A673 (cell line): Measurements from ENCODE around the gene BCAS4. TPM values are rescaled to one million over a fixed set of nuclear protein-coding genes. Genes with fewer than 3 reads are reported as not detected.
A peak's percentile ranks its signal among the peaks of the same experiment; 100 is the strongest.
"Not testable (repeated sequence)": the region's sequence is repeated elsewhere in the genome, so short reads cannot be mapped to it uniquely, and the experiment has no call there.

Experiments
- BruUV-seq: library from RNA; stranded (reverse); fragments of 400-500 nt; replicated peaks from 2 replicates; lab custom pipeline; 2021; lab: Mats Ljungman, UMichigan
- CTCF ChIA-PET: fragments of 300-600 bp; sonication (Branson Sonifier 250); formaldehyde crosslinking; loops from one replicate; lab custom pipeline; 2022; ENCODE audit warnings: antibody characterized with exemption; lab: Charles Lee
- POLR2A ChIA-PET: fragments of 300-600 bp; sonication (Branson Sonifier 250); formaldehyde crosslinking; loops from one replicate; lab custom pipeline; 2022; ENCODE audit warnings: antibody characterized with exemption; ENCODE audit not compliant: low non-redundant PET; lab: Charles Lee
- DNase-seq: peaks from one replicate; pipeline ENCODE4 v3.0.0-alpha.2; 2015; ENCODE audit warnings: low spot score
- H3K27ac ChIP-seq: fragments of 200-600 bp; sonication (generic); 2 replicates; pipeline ENCODE4 v1.5.1; 2016; ENCODE audit warnings: mixed run types, low read depth, mild to moderate bottlenecking, mixed read lengths, antibody characterized with exemption, low read length; ENCODE audit not compliant: poor library complexity, severe bottlenecking
- H3K27me3 ChIP-seq: fragments of 200-600 bp; sonication (generic); replicated peaks from 2 replicates; pipeline ENCODE4 v1.6.1; 2017; ENCODE audit warnings: mixed run types, low read depth, mild to moderate bottlenecking, mixed read lengths, antibody characterized with exemption, low read length; ENCODE audit not compliant: insufficient read depth, poor library complexity
- H3K36me3 ChIP-seq: fragments of 200-600 bp; sonication (generic); 2 replicates; pipeline ENCODE4 v1.6.1; 2016; ENCODE audit warnings: mixed run types, mild to moderate bottlenecking, mixed read lengths, antibody characterized with exemption, low read length; ENCODE audit not compliant: insufficient read depth, poor library complexity, severe bottlenecking
- H3K4me1 ChIP-seq: fragments of 200-600 bp; sonication (generic); 2 replicates; pipeline ENCODE4 v1.6.1; 2017; ENCODE audit warnings: mixed run types, mild to moderate bottlenecking, mixed read lengths, antibody characterized with exemption, low read length; ENCODE audit not compliant: insufficient read depth, poor library complexity, severe bottlenecking
- H3K4me3 ChIP-seq: fragments of 200-600 bp; sonication (generic); 2 replicates; pipeline ENCODE4 v1.5.1; 2016; ENCODE audit warnings: low read depth, mixed run types, mild to moderate bottlenecking, mixed read lengths, low read length; ENCODE audit not compliant: poor library complexity, severe bottlenecking
- H3K9me3 ChIP-seq: fragments of 200-600 bp; sonication (generic); 2 replicates; pipeline ENCODE4 v1.6.1; 2016; ENCODE audit warnings: mixed run types, low read depth, mild to moderate bottlenecking, mixed read lengths, antibody characterized with exemption, low read length; ENCODE audit not compliant: poor library complexity, severe bottlenecking
- CTCF ChIP-seq: fragments of 300-800, 200-600 bp; sonication (generic); conservative IDR thresholded peaks from 2 replicates; pipeline ENCODE4 v1.5.1; 2017; ENCODE audit warnings: low read depth, mild to moderate bottlenecking, antibody characterized with exemption, low read length, moderate library complexity, mixed read lengths
- EZH2 ChIP-seq: fragments of 200-600 bp; sonication (generic); IDR thresholded peaks from 2 replicates; pipeline ENCODE4 v1.6.1; 2017; ENCODE audit warnings: borderline replicate concordance, low read depth, mild to moderate bottlenecking, mixed read lengths, antibody characterized with exemption, low read length; ENCODE audit not compliant: poor library complexity, severe bottlenecking
- intact Hi-C: fragments of 100-400 bp; cut with micrococcal nuclease; formaldehyde crosslinking; loops from one replicate; pipeline ENCODE4 v1.10.0; 2022; ENCODE audit not compliant: unreplicated experiment
- total RNA-seq: library from RNA; stranded (reverse); gene quantifications from 2 replicates; pipeline ENCODE4 v1.2.3, GENCODE V29; 2021

Gene BCAS4
- total RNA-seq, 1 experiment from 2014 or later = 28.4 TPM

- DNase-seq = not testable (repeated sequence)
- POLR2A ChIA-PET = interaction anchor here (0.6 kb wide), 1 partner anchor 516 kb away, joined by 6 read pairs; no protein-coding TSS in a partner anchor
Measured at GRCh38 chr20:50793575-50794016, 1.3 kb upstream of the BCAS4 start.

GRCh38 chr20:50794181-50794845, 548 bp upstream of the BCAS4 start:
- DNase-seq = peak; percentile 64
- peaks cover 35% of the 10 kb centered on the region for H3K4me1 ChIP-seq
- no peaks in the 10 kb centered on the region for H3K27me3 ChIP-seq
- BruUV-seq = no TSS peak
- H3K9me3 ChIP-seq = no peaks in the 10 kb centered on the region
- ChIA-PET CTCF (interaction anchor here (0.5 to 2.4 kb wide), 7 partner anchors 15 to 532 kb away, joined by 3 to 22 read pairs (median 3); partner anchors contain the start of gene ADNP), POLR2A (no interaction called here)
- peak overlapping the region; percentile 66 for H3K27ac ChIP-seq
- H3K36me3 ChIP-seq = no peaks in the 10 kb centered on the region
- peak; percentile 69; the same call in 1 of the 2 replicates for TF ChIP-seq CTCF
- no peak for TF ChIP-seq EZH2
- intact Hi-C loops = loop anchor here (5.0 kb wide), 1 partner anchor 133 kb away; no protein-coding TSS in a partner anchor
- H3K4me3 ChIP-seq = peak overlapping the region; percentile 92

More at GRCh38 chr20:50793575-50794016, 1.3 kb upstream of the BCAS4 start:
- CTCF ChIA-PET = interaction anchor here (0.5 to 2.4 kb wide), 21 partner anchors 8 to 1539 kb away, joined by 3 to 22 read pairs (median 4); partner anchors contain the start of gene ADNP
- not testable (repeated sequence) for BruUV-seq, H3K36me3 ChIP-seq, H3K4me3 ChIP-seq, H3K9me3 ChIP-seq, H3K27me3 ChIP-seq, H3K27ac ChIP-seq
- intact Hi-C loops = loop anchor here (5.0 kb wide), 1 partner anchor 134 kb away; no protein-coding TSS in a partner anchor
- peaks cover 40% of the 10 kb centered on the region for H3K4me1 ChIP-seq
- peak; percentile 57 for TF ChIP-seq CTCF

- no peak for DNase-seq
- Histone ChIP-seq H3K9me3 (no peaks in the 10 kb centered on the region), H3K27ac (no peak overlapping the region), H3K4me3 (no peak overlapping the region), H3K27me3 (no peaks in the 10 kb centered on the region), H3K36me3 (no peaks in the 10 kb centered on the region), H3K4me1 (peaks cover 17% of the 10 kb centered on the region)
- intact Hi-C loops = no loop called here
- ChIA-PET POLR2A (no interaction called here), CTCF (no interaction called here)
- TSS peak; percentile 40 for BruUV-seq
- TF ChIP-seq CTCF (no peak), EZH2 (no peak)
Measured at GRCh38 chr20:50797142-50797541, 2.3 kb downstream of the BCAS4 start.
